Activated T-cell treated with anti-CD3 and anti-CD28 coated beads for 1 hour (primary cell): Measurements from ENCODE around the gene PCSK6.
"Not testable (repeated sequence)": the region's sequence is repeated elsewhere in the genome, so short reads cannot be mapped to it uniquely, and the experiment has no call there.

ENCODE experiments used
- DNase-seq: peaks from one replicate; pipeline ENCODE4 v3.0.0-alpha.2; 2020; ENCODE audit warnings: low read depth

PCSK6 gene

GRCh38 chr15:101429646-101430045 is 59.9 kb downstream of the PCSK6 start:
- DNase-seq = no peak

GRCh38 chr15:101429191-101429590 is 60.3 kb downstream of the PCSK6 start:
- DNase-seq = no peak

GRCh38 chr15:101428758-101429157 is 60.7 kb downstream of the PCSK6 start:
- no peak for DNase-seq

GRCh38 chr15:101427606-101428487 is 61.7 kb downstream of the PCSK6 start:
- DNase-seq = no peak

GRCh38 chr15:101426761-101427333 is 62.7 kb downstream of the PCSK6 start:
- no peak for DNase-seq

GRCh38 chr15:101425787-101426365 is 63.6 kb downstream of the PCSK6 start:
- DNase-seq = no peak

GRCh38 chr15:101424984-101425383 is 64.5 kb downstream of the PCSK6 start:
- DNase-seq = no peak

- no peak for DNase-seq
Observed at GRCh38 chr15:101420232-101420631, 69.3 kb downstream of the PCSK6 start.

- not testable (repeated sequence) for DNase-seq
Observed at GRCh38 chr15:101416475-101416874, 73.0 kb downstream of the PCSK6 start.

- DNase-seq = no peak
Observed at GRCh38 chr15:101413239-101413638, 76.3 kb downstream of the PCSK6 start.

GRCh38 chr15:101411581-101411980 is 77.9 kb downstream of the PCSK6 start:
- DNase-seq = no peak

GRCh38 chr15:101411085-101411484 is 78.4 kb downstream of the PCSK6 start:
- no peak for DNase-seq

- DNase-seq = no peak
Observed at GRCh38 chr15:101410612-101411011, 78.9 kb downstream of the PCSK6 start.

GRCh38 chr15:101409621-101410020 is 79.9 kb downstream of the PCSK6 start:
- no peak for DNase-seq

GRCh38 chr15:101407966-101408775 is 81.3 kb downstream of the PCSK6 start:
- DNase-seq = no peak

- no peak for DNase-seq
Observed at GRCh38 chr15:101407439-101407838, 82.1 kb downstream of the PCSK6 start.

- DNase-seq = no peak
Observed at GRCh38 chr15:101406526-101407195, 82.8 kb downstream of the PCSK6 start.

- DNase-seq = no peak
Observed at GRCh38 chr15:101406036-101406435, 83.5 kb downstream of the PCSK6 start.

GRCh38 chr15:101404245-101404644 is 85.3 kb downstream of the PCSK6 start:
- no peak for DNase-seq

- DNase-seq = not testable (repeated sequence)
Observed at GRCh38 chr15:101402883-101403282, 86.6 kb downstream of the PCSK6 start.

GRCh38 chr15:101401286-101401685 is 88.2 kb downstream of the PCSK6 start:
- DNase-seq = no peak

- no peak for DNase-seq
Observed at GRCh38 chr15:101399431-101399830, 90.1 kb downstream of the PCSK6 start.
